Neural crest cell (in vitro differentiated cells): ENCODE data around the gene BTBD2. TPM values are rescaled to one million over a fixed set of nuclear protein-coding genes. Genes with fewer than 3 reads are reported as not detected.

ENCODE experiments used
- DNase-seq: peaks from one replicate; pipeline ENCODE4 v3.0.0; 2021; ENCODE audit warnings: low read depth, mixed read lengths, low spot score
- H3K27ac Mint-ChIP-seq: one replicate; pipeline ENCODE4 v1.8.0; 2021; ENCODE audit warnings: mild to moderate bottlenecking, mixed read lengths; ENCODE audit not compliant: unreplicated experiment
- H3K27me3 Mint-ChIP-seq: 2 replicates; pipeline ENCODE4 v1.8.0; 2021; ENCODE audit warnings: low read depth, mild to moderate bottlenecking, mixed read lengths
- H3K36me3 Mint-ChIP-seq: 2 replicates; pipeline ENCODE4 v1.8.0; 2021; ENCODE audit warnings: low read depth, mild to moderate bottlenecking, mixed read lengths
- H3K4me1 Mint-ChIP-seq: 2 replicates; pipeline ENCODE4 v1.8.0; 2021; ENCODE audit warnings: mixed read lengths
- H3K4me3 Mint-ChIP-seq: one replicate; pipeline ENCODE4 v1.8.0; 2021; ENCODE audit warnings: mild to moderate bottlenecking, mixed read lengths
- H3K9me3 Mint-ChIP-seq: 2 replicates; pipeline ENCODE4 v1.8.0; 2021; ENCODE audit warnings: mixed read lengths
- CTCF ChIP-seq: fragments of 200-600 bp; sonication (generic); conservative IDR thresholded peaks from 2 replicates; pipeline ENCODE4 v1.5.0; 2021; ENCODE audit warnings: antibody characterized with exemption, mild to moderate bottlenecking
- total RNA-seq: library from RNA; stranded (reverse); gene quantifications from 2 replicates; pipeline ENCODE4 v1.2.1, GENCODE V29; 2021

Gene BTBD2
- total RNA-seq, 1 donor from 2014 or later, result 142 TPM

- Mint-ChIP-seq H3K27ac (no peak overlapping the region), H3K27me3 (no peaks in the 10 kb centered on the region), H3K36me3 (no peaks in the 10 kb centered on the region), H3K4me1 (peaks cover 5% of the 10 kb centered on the region), H3K9me3 (no peaks in the 10 kb centered on the region), H3K4me3 (no peak overlapping the region)
- no peak for TF ChIP-seq CTCF
- DNase-seq, result no peak
These were observed 30.1 kb upstream of the BTBD2 start for GRCh38 chr19:2045501-2046045.

GRCh38 chr19:2044709-2045500 lies 29.4 kb upstream of the BTBD2 start:
- Mint-ChIP-seq H3K27me3 (no peaks in the 10 kb centered on the region), H3K27ac (peak overlapping the region; percentile 78), H3K36me3 (no peaks in the 10 kb centered on the region), H3K4me1 (peaks cover 5% of the 10 kb centered on the region), H3K9me3 (no peaks in the 10 kb centered on the region), H3K4me3 (peak overlapping the region; percentile 12)
- TF ChIP-seq CTCF, result no peak
- DNase-seq, result no peak

GRCh38 chr19:2043961-2044708 lies 28.6 kb upstream of the BTBD2 start:
- no peak for DNase-seq
- Mint-ChIP-seq H3K4me3 (no peak overlapping the region), H3K36me3 (no peaks in the 10 kb centered on the region), H3K27ac (no peak overlapping the region), H3K27me3 (no peaks in the 10 kb centered on the region), H3K9me3 (no peaks in the 10 kb centered on the region), H3K4me1 (no peaks in the 10 kb centered on the region)
- no peak for TF ChIP-seq CTCF

GRCh38 chr19:2043251-2043641 lies 27.7 kb upstream of the BTBD2 start:
- H3K4me1 Mint-ChIP-seq, result no peaks in the 10 kb centered on the region
- no peak overlapping the region for H3K27ac Mint-ChIP-seq
- no peak for TF ChIP-seq CTCF
- H3K36me3 Mint-ChIP-seq, result no peaks in the 10 kb centered on the region
- no peak for DNase-seq
- H3K4me3 Mint-ChIP-seq, result peak overlapping the region; percentile 62
- no peaks in the 10 kb centered on the region for H3K27me3 Mint-ChIP-seq
- H3K9me3 Mint-ChIP-seq, result no peaks in the 10 kb centered on the region

GRCh38 chr19:2042485-2043250 lies 27.2 kb upstream of the BTBD2 start:
- no peak overlapping the region for H3K4me3 Mint-ChIP-seq
- peak overlapping the region; percentile 43 for H3K27ac Mint-ChIP-seq

More at GRCh38 chr19:2042485-2043250, 27.2 kb upstream of the BTBD2 start:
- Mint-ChIP-seq H3K9me3 (no peaks in the 10 kb centered on the region), H3K27me3 (no peaks in the 10 kb centered on the region), H3K4me1 (no peaks in the 10 kb centered on the region), H3K36me3 (no peaks in the 10 kb centered on the region)
- no peak for TF ChIP-seq CTCF
- DNase-seq, result no peak
